Gastrocnemius medialis (tissue), 4 donors: Measurements from ENCODE around the gene ACBD3.

Experiments
- POLR2A ChIP-seq, 2 donors: fragments of 450-650 bp; IDR thresholded peaks; one replicate each; pipeline ENCODE4 v1.6.1; 2017; ENCODE audit warnings: antibody characterized with exemption in 2 of 2, mild to moderate bottlenecking in 2 of 2, moderate library complexity in 2 of 2
- TF ChIP-seq, protein P1 (sequence below), 5 experiments: fragments of 450-650 bp in 3 of 5; fragments of 200-600 bp in 2 of 5; sonication (generic) in 2 of 5; IDR thresholded peaks in 4 of 5; conservative IDR thresholded peaks in 1 of 5; 1 replicate in 4 of 5; 2 replicates in 1 of 5; pipeline ENCODE4 v1.5.1; 2016 to 2019; ENCODE audit warnings: antibody characterized with exemption in 5 of 5, mild to moderate bottlenecking in 3 of 5, moderate library complexity in 3 of 5

- TF ChIP-seq POLR2A (IDR thresholded peaks at IDR 0.05), result no peak
- TF ChIP-seq, protein P1, sequence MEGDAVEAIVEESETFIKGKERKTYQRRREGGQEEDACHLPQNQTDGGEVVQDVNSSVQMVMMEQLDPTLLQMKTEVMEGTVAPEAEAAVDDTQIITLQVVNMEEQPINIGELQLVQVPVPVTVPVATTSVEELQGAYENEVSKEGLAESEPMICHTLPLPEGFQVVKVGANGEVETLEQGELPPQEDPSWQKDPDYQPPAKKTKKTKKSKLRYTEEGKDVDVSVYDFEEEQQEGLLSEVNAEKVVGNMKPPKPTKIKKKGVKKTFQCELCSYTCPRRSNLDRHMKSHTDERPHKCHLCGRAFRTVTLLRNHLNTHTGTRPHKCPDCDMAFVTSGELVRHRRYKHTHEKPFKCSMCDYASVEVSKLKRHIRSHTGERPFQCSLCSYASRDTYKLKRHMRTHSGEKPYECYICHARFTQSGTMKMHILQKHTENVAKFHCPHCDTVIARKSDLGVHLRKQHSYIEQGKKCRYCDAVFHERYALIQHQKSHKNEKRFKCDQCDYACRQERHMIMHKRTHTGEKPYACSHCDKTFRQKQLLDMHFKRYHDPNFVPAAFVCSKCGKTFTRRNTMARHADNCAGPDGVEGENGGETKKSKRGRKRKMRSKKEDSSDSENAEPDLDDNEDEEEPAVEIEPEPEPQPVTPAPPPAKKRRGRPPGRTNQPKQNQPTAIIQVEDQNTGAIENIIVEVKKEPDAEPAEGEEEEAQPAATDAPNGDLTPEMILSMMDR (IDR thresholded peaks at IDR 0.05 in 4 of 5, conservative IDR thresholded peaks at IDR 0.05 in 1 of 5), result no peak
These were observed 36.1 kb upstream of the ACBD3 start for GRCh38 chr1:226222686-226223085.
